ENCODE measurements around the gene JPH2.

The JPH2 gene

DNA sequence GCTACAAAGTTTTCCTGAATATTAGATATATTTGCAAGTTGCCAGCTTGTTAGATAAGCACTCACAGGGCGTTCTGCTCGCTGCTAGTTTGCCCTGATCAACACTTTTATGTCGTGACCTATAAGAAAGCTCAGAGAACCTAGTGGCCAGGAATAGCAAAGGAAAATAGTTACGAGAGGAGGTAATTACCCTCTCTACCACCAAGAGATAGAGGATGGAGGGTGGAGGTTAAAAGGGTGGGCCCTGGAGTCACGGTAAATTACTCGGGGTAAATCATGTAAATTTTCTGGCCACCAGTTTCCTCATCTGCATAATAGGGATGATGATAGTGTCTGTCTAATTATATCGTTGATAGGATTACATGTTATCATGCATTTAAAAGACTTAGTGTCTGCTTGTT, 87.2 kb downstream of the JPH2 start:
- DNase-seq (ENCODE audit: low spot score): no peak
- TF ChIP-seq, protein P1, sequence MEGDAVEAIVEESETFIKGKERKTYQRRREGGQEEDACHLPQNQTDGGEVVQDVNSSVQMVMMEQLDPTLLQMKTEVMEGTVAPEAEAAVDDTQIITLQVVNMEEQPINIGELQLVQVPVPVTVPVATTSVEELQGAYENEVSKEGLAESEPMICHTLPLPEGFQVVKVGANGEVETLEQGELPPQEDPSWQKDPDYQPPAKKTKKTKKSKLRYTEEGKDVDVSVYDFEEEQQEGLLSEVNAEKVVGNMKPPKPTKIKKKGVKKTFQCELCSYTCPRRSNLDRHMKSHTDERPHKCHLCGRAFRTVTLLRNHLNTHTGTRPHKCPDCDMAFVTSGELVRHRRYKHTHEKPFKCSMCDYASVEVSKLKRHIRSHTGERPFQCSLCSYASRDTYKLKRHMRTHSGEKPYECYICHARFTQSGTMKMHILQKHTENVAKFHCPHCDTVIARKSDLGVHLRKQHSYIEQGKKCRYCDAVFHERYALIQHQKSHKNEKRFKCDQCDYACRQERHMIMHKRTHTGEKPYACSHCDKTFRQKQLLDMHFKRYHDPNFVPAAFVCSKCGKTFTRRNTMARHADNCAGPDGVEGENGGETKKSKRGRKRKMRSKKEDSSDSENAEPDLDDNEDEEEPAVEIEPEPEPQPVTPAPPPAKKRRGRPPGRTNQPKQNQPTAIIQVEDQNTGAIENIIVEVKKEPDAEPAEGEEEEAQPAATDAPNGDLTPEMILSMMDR (IDR thresholded peaks at IDR 0.05; ENCODE audit: borderline replicate concordance, control extremely low read depth, extremely low read depth, insufficient read depth, missing control alignments): no peak
- in situ Hi-C loops (cut with MboI; ENCODE audit: low sequenced_read_pairs, unreplicated experiment): no loop called here

DNA sequence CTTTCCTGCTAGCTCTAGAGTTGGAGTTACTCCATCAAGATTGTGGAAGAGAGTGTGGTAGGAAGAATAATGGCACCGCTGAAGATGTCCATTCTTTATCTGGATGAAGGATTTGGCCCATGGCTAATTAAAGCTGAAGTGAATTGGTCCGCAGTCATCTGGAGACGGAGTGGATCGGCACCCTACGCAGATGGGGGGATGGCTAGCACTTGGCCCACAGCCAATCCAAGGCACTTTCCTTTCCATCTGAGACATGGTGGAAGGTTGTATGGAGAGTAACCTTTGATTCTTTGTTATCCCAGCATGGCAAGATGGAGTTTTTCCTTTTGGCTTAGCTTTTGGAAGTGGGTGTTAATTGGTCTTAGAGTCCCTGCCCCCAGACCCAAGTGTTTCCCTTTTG, 88.3 kb downstream of the JPH2 start:
- in situ Hi-C loops (cut with MboI; ENCODE audit: low sequenced_read_pairs, unreplicated experiment): no loop called here
- no peak for DNase-seq (ENCODE audit: low spot score)
- TF ChIP-seq, protein P1 (IDR thresholded peaks at IDR 0.05; ENCODE audit: borderline replicate concordance, control extremely low read depth, extremely low read depth, insufficient read depth, missing control alignments): no peak

DNA sequence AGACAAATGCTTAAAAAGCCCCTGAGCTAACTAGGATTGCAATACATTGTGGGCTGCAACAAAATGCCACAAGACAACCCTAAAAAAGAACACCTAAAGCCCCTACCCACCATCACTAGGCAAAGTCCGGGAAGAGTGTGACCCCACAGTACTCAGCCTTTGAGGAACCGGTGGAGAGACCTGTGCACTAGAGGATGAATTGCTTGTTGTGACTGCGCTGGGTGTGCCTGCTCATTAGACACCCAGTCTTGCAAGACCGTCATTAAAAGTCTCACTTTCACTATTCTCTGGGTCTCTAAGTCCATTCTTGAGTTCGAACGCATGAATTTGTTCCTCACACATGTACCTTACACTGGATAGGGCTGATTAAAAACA, 88.7 kb downstream of the JPH2 start:
- TF ChIP-seq, protein P1 (IDR thresholded peaks at IDR 0.05; ENCODE audit: borderline replicate concordance, control extremely low read depth, extremely low read depth, insufficient read depth, missing control alignments): no peak
- no peak for DNase-seq (ENCODE audit: low spot score)
- in situ Hi-C loops (cut with MboI; ENCODE audit: low sequenced_read_pairs, unreplicated experiment): no loop called here

DNA sequence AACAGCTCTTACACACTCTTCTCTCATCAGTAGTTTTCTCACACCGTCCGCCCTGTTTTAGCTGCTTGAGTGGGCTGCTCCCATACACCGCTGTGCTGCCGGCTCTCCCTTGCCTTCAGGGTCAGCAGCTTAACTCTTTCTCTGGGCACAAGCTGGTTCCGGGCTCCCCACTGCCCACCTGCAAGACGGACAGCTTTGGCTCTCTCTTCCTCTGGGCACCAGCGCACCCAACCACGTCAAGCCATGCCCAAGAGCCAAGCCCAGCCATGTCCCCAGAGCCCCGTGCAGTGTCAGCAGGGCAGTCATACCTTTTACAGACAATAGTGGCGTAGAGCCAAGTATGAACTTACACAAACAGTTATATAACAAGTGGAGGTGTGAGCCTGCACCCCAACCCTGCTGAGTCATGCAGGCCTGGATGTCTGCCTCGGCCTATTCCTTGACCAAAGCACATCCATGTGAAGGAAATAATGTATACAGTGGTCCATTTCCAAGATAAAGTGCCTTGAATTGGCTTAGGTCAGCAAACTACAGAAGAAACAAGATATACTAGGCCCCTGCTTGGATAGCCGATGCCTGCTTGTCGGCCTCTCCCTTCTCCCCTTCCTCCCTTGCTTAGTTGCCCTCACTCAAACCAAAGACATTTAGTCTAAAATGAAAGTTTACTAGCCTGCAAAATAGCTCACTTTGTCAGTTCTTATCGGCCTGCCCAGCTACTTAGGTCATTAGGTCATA, 89.3 kb downstream of the JPH2 start:
- no peak for DNase-seq (ENCODE audit: low spot score)
- in situ Hi-C loops (cut with MboI; ENCODE audit: low sequenced_read_pairs, unreplicated experiment): no loop called here
- TF ChIP-seq, protein P1 (IDR thresholded peaks at IDR 0.05; ENCODE audit: borderline replicate concordance, control extremely low read depth, extremely low read depth, insufficient read depth, missing control alignments): no peak

DNA sequence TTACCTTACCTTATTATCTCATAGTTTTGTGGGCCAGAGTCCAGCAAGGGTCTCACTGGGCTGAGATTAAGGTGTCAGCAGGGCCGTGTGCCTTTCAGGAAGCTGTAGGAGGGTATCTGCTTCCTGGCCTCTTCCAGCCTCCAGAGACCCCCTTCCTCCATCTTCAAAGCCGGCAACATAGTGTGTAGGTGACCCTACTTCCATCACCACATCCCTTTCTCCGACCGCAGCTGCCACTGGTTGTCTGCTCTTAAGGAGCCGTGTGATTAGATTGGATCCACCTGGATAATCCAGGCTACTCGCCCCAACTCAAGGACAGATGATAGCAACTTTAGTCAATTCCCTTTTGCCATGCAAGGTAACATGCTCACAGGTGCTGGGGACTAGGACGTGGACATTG, 91.2 kb downstream of the JPH2 start:
- in situ Hi-C loops (cut with MboI; ENCODE audit: low sequenced_read_pairs, unreplicated experiment): no loop called here
- no peak for DNase-seq (ENCODE audit: low spot score)
- TF ChIP-seq, protein P1 (IDR thresholded peaks at IDR 0.05; ENCODE audit: borderline replicate concordance, control extremely low read depth, extremely low read depth, insufficient read depth, missing control alignments): no peak

DNA sequence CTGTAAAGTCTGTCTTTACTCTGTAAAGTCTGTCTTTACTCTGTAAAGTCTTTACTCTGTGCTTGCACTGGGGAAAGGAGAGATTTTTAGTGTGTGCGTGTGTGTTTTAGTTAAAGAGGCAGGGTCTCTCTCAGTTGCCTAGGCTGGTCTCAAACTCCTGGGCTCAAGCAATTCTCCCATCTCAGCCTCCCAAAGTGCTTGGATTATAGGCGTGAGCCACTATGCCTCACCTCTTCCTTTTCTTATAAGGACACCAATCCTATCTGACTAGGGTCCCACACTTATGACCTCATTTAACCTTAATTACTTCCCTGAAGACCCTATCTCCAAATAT, 93.8 kb downstream of the JPH2 start:
- TF ChIP-seq, protein P1 (IDR thresholded peaks at IDR 0.05; ENCODE audit: borderline replicate concordance, control extremely low read depth, extremely low read depth, insufficient read depth, missing control alignments): no peak
- DNase-seq (ENCODE audit: low spot score): no peak
- in situ Hi-C loops (cut with MboI; ENCODE audit: low sequenced_read_pairs, unreplicated experiment): no loop called here
